HK-2 (cell line): ENCODE results near the gene NUTF2.

Source experiments
- DNase-seq: peaks from one replicate; pipeline ENCODE4 v3.0.0-alpha.2; 2018; ENCODE audit not compliant: unreplicated experiment

The NUTF2 gene

GRCh38 chr16:67837811-67838210 lies 8.9 kb upstream of the NUTF2 start:
- no peak for DNase-seq

- no peak for DNase-seq
Measured at GRCh38 chr16:67841198-67841815, 5.4 kb upstream of the NUTF2 start.

- peak; percentile 95 for DNase-seq
Measured at GRCh38 chr16:67841816-67842508, 4.8 kb upstream of the NUTF2 start, which contains the start of gene THAP11. TSS of gene THAP11 (plus strand) at chr16:67842320. CDS start at chr16:67842555, 235 bp downstream.

- DNase-seq: peak; percentile 62
Measured at GRCh38 chr16:67842509-67843342, 4.0 kb upstream of the NUTF2 start.

- DNase-seq: no peak
Measured at GRCh38 chr16:67843343-67843765, 3.4 kb upstream of the NUTF2 start.

- DNase-seq: no peak
Measured at GRCh38 chr16:67844497-67844896, 2.2 kb upstream of the NUTF2 start.

- no peak for DNase-seq
Measured at GRCh38 chr16:67845291-67846062, 1.3 kb upstream of the NUTF2 start.

- no peak for DNase-seq
Measured at GRCh38 chr16:67846063-67846319, 742 bp upstream of the NUTF2 start.

GRCh38 chr16:67847064-67847861 lies 530 bp downstream of the NUTF2 start, which contains the start of gene CENPT:
TSS of gene CENPT (minus strand) at chr16:67847693. CDS start at chr16:67833859, 13,834 bp downstream.
- peak; percentile 73 for DNase-seq

GRCh38 chr16:67848118-67848517 lies 1.4 kb downstream of the NUTF2 start:
- DNase-seq: no peak

GRCh38 chr16:67853670-67854069 lies 6.9 kb downstream of the NUTF2 start:
- DNase-seq: no peak

GRCh38 chr16:67855789-67856188 lies 9.1 kb downstream of the NUTF2 start:
- no peak for DNase-seq

GRCh38 chr16:67856927-67857546 lies 10.3 kb downstream of the NUTF2 start:
- no peak for DNase-seq

- peak; percentile 83 for DNase-seq
Measured at GRCh38 chr16:67857547-67858233, 11.0 kb downstream of the NUTF2 start.

- DNase-seq: no peak
Measured at GRCh38 chr16:67858500-67858899, 11.8 kb downstream of the NUTF2 start.

GRCh38 chr16:67860589-67861398 lies 14.1 kb downstream of the NUTF2 start:
- no peak for DNase-seq

- no peak for DNase-seq
Measured at GRCh38 chr16:67861877-67862276, 15.1 kb downstream of the NUTF2 start.

GRCh38 chr16:67862623-67863583 lies 16.2 kb downstream of the NUTF2 start:
- no peak for DNase-seq
